OCI-LY3 (cell line): Measurements from ENCODE around the gene ATP2C1.

Experiments
- H2AFZ ChIP-seq: fragments of 200-600, 300-600 bp; shearing (Covaris generic); 2 replicates; pipeline ENCODE4 v1.6.0; 2014; ENCODE audit warnings: antibody characterized with exemption, low read depth, low read length
- H3K27ac ChIP-seq: fragments of 200-600, 300-600 bp; sonication (generic); 2 replicates; pipeline ENCODE4 v1.5.1; 2014; ENCODE audit warnings: mild to moderate bottlenecking, low read length, moderate library complexity, mixed read lengths
- H3K27me3 ChIP-seq: fragments of 200-600, 300-600 bp; sonication (generic); 2 replicates; pipeline ENCODE4 v1.6.1; 2014; ENCODE audit warnings: low read depth, low read length, mixed read lengths
- H3K36me3 ChIP-seq: fragments of 200-600, 300-600 bp; sonication (generic); replicated peaks from 2 replicates; pipeline ENCODE3; 2014; ENCODE audit warnings: low read depth, low read length, mixed read lengths
- H3K4me1 ChIP-seq: fragments of 300-600, 200-600 bp; sonication (generic); 2 replicates; pipeline ENCODE4 v1.6.1; 2014; ENCODE audit warnings: low read length, mixed read lengths
- H3K4me2 ChIP-seq: fragments of 200-600, 300-600 bp; sonication (generic); 2 replicates; pipeline ENCODE4 v1.6.1; 2014; ENCODE audit warnings: low read length, mixed read lengths
- H3K4me3 ChIP-seq: fragments of 300-600, 200-600 bp; sonication (generic); 2 replicates; pipeline ENCODE4 v1.5.1; 2014; ENCODE audit warnings: antibody characterized with exemption, mild to moderate bottlenecking, low read length, moderate library complexity
- H3K79me2 ChIP-seq: fragments of 300-600, 200-600 bp; shearing (Covaris generic); 2 replicates; pipeline ENCODE4 v1.6.1; 2014; ENCODE audit warnings: mild to moderate bottlenecking, low read length, mixed read lengths
- H3K9ac ChIP-seq: fragments of 300-600, 200-600 bp; shearing (Covaris generic); 2 replicates; pipeline ENCODE4 v1.6.0; 2014; ENCODE audit warnings: mild to moderate bottlenecking, low read length, moderate library complexity
- H3K9me3 ChIP-seq: fragments of 200-600, 300-600 bp; shearing (Covaris generic); 2 replicates; pipeline ENCODE4 v1.6.1; 2014; ENCODE audit warnings: low read length, mixed read lengths; ENCODE audit not compliant: insufficient read depth
- H4K20me1 ChIP-seq: fragments of 200-600, 300-600 bp; sonication (generic); 2 replicates; pipeline ENCODE4 v1.6.1; 2016; ENCODE audit warnings: low read length, mixed read lengths; ENCODE audit not compliant: insufficient read depth
- CTCF ChIP-seq: fragments of 200-600, 300-600 bp; sonication (generic); IDR thresholded peaks from 2 replicates; pipeline ENCODE4 v1.5.1; 2014; ENCODE audit warnings: antibody characterized with exemption, low read length, low read depth
- EZH2phosphoT487 ChIP-seq: fragments of 200-600 bp; shearing (Covaris generic); IDR thresholded peaks from 2 replicates; pipeline ENCODE4 v1.6.1; 2018; ENCODE audit warnings: antibody characterized with exemption, mixed run types, low read depth

Gene ATP2C1

GRCh38 chr3:130865489-130865888, 28.4 kb upstream of the ATP2C1 start:
- H4K20me1 ChIP-seq = no peaks in the 10 kb centered on the region
- H3K4me3 ChIP-seq = no peak overlapping the region
- H3K79me2 ChIP-seq = no peaks in the 10 kb centered on the region
- TF ChIP-seq CTCF (no peak), EZH2phosphoT487 (no peak)
- H3K4me2 ChIP-seq = no peak overlapping the region
- H3K27ac ChIP-seq = no peak overlapping the region
- H3K27me3 ChIP-seq = no peaks in the 10 kb centered on the region
- H2AFZ ChIP-seq = no peak overlapping the region
- no peaks in the 10 kb centered on the region for H3K9me3 ChIP-seq
- no peak overlapping the region for H3K9ac ChIP-seq
- H3K36me3 ChIP-seq = no peaks in the 10 kb centered on the region
- H3K4me1 ChIP-seq = no peaks in the 10 kb centered on the region

GRCh38 chr3:130866327-130866726, 27.6 kb upstream of the ATP2C1 start:
- no peaks in the 10 kb centered on the region for H3K9me3 ChIP-seq
- no peak overlapping the region for H3K4me3 ChIP-seq
- H3K79me2 ChIP-seq = no peaks in the 10 kb centered on the region
- no peaks in the 10 kb centered on the region for H3K36me3 ChIP-seq
- H3K4me1 ChIP-seq = no peaks in the 10 kb centered on the region
- no peaks in the 10 kb centered on the region for H3K27me3 ChIP-seq
- H2AFZ ChIP-seq = no peak overlapping the region
- H4K20me1 ChIP-seq = no peaks in the 10 kb centered on the region
- no peak overlapping the region for H3K27ac ChIP-seq
- TF ChIP-seq CTCF = no peak
- no peak overlapping the region for H3K4me2 ChIP-seq
- H3K9ac ChIP-seq = no peak overlapping the region

- Histone ChIP-seq H3K9me3 (no peaks in the 10 kb centered on the region), H3K27ac (no peak overlapping the region), H3K4me1 (no peaks in the 10 kb centered on the region), H3K9ac (no peak overlapping the region), H3K4me3 (no peak overlapping the region), H3K27me3 (0 out of 2 replicates have a peak, but pooled peaks cover 1% of the 10 kb centered on the region), H3K4me2 (no peak overlapping the region), H3K79me2 (no peaks in the 10 kb centered on the region), H2AFZ (no peak overlapping the region), H4K20me1 (no peaks in the 10 kb centered on the region), H3K36me3 (no peaks in the 10 kb centered on the region)
- TF ChIP-seq CTCF = no peak
- no peak for TF ChIP-seq EZH2phosphoT487
Observed at GRCh38 chr3:130870423-130870822, 23.5 kb upstream of the ATP2C1 start.

GRCh38 chr3:130876594-130876993, 17.3 kb upstream of the ATP2C1 start:
- Histone ChIP-seq H3K79me2 (no peaks in the 10 kb centered on the region), H3K27ac (no peak overlapping the region), H3K4me3 (no peak overlapping the region), H4K20me1 (no peaks in the 10 kb centered on the region), H3K9ac (no peak overlapping the region), H3K27me3 (0 out of 2 replicates have a peak, but pooled peaks cover 3% of the 10 kb centered on the region), H3K4me1 (no peaks in the 10 kb centered on the region), H2AFZ (no peak overlapping the region), H3K36me3 (no peaks in the 10 kb centered on the region), H3K4me2 (no peak overlapping the region), H3K9me3 (peaks cover 6% of the 10 kb centered on the region; the same call in 1 of the 2 replicates)
- TF ChIP-seq EZH2phosphoT487 = no peak
- TF ChIP-seq CTCF = no peak
